Suprapubic skin (tissue), 4 donors: Measurements from ENCODE around the gene ARCN1. TPM values are rescaled to one million over a fixed set of nuclear protein-coding genes. Genes with fewer than 3 reads are reported as not detected.
"Not testable (repeated sequence)": the region's sequence is repeated elsewhere in the genome, so short reads cannot be mapped to it uniquely, and the experiment has no call there.

Source experiments
- DNase-seq, 2 donors: peaks; one replicate each; pipeline ENCODE4 v3.0.0-alpha.2; 2019; ENCODE audit warnings: low spot score in 2 of 2
- H3K27ac ChIP-seq: fragments of 200-600 bp; sonication (generic); one replicate; pipeline ENCODE4 v1.5.1; 2019
- H3K27me3 ChIP-seq: fragments of 200-600 bp; sonication (generic); one replicate; pipeline ENCODE4 v1.5.1; 2019
- H3K36me3 ChIP-seq: fragments of 200-600 bp; sonication (generic); one replicate; pipeline ENCODE4 v1.5.1; 2019
- H3K4me1 ChIP-seq: fragments of 200-600 bp; sonication (generic); one replicate; pipeline ENCODE4 v1.5.1; 2019
- H3K4me3 ChIP-seq: fragments of 200-600 bp; sonication (generic); one replicate; pipeline ENCODE4 v1.5.1; 2019; ENCODE audit warnings: mild to moderate bottlenecking
- H3K9me3 ChIP-seq: fragments of 200-600 bp; sonication (generic); one replicate; pipeline ENCODE4 v1.5.1; 2019
- CTCF ChIP-seq, 2 donors: fragments of 200-600 bp in 1 of 2; fragments of 450-650 bp in 1 of 2; sonication (generic) in 1 of 2; IDR thresholded peaks; one replicate each; pipeline ENCODE4 v1.5.1; 2016 to 2019; ENCODE audit warnings: antibody characterized with exemption in 2 of 2, mild to moderate bottlenecking in 1 of 2, moderate library complexity in 1 of 2
- EP300 ChIP-seq: sonication (generic); formaldehyde crosslinking; IDR thresholded peaks from one replicate; pipeline ENCODE4 v1.6.1; 2017; ENCODE audit warnings: antibody characterized with exemption
- POLR2A ChIP-seq, 2 donors: fragments of 450-650 bp; IDR thresholded peaks; one replicate each; pipeline ENCODE4 v1.6.1; 2017; ENCODE audit warnings: antibody characterized with exemption in 2 of 2, mild to moderate bottlenecking in 2 of 2, moderate library complexity in 2 of 2
- POLR2AphosphoS5 ChIP-seq, 3 donors: sonication (generic); formaldehyde crosslinking; IDR thresholded peaks; one replicate each; pipeline ENCODE4 v1.6.1; 2017; ENCODE audit warnings: antibody characterized with exemption in 3 of 3
- WGBS: methylation state at CpG from one replicate; pipeline ENCODE4 v1.1.5; 2018; 5-methylcytosine and 5-hydroxymethylcytosine counted together
- total RNA-seq, 4 donors: library from RNA; depleted of rRNA; stranded (reverse); fragments of >200 nt; gene quantifications; one replicate each; pipeline ENCODE4 v1.1.0, GENCODE V29; 2016

The ARCN1 gene
- total RNA-seq, 4 donors from 2014 or later: 70.3 to 80.7 (median 77.0) TPM

GRCh38 chr11:118570787-118571186 lies 1.4 kb upstream of the ARCN1 start:
- TF ChIP-seq POLR2AphosphoS5 (IDR thresholded peaks at IDR 0.05) (no peak), CTCF (IDR thresholded peaks at IDR 0.05) (no peak), POLR2A (IDR thresholded peaks at IDR 0.05) (no peak)
- H3K4me3 ChIP-seq: no peak overlapping the region
- WGBS: 91% methylated on average over 1 of the region's 1 CpG
- no peaks in the 10 kb centered on the region for H3K27me3 ChIP-seq
- no peak overlapping the region for H3K27ac ChIP-seq
- DNase-seq: no peak
- peaks cover 37% of the 10 kb centered on the region for H3K4me1 ChIP-seq
- H3K36me3 ChIP-seq: no peaks in the 10 kb centered on the region
- H3K9me3 ChIP-seq: no peaks in the 10 kb centered on the region

- 17% methylated on average over 15 of the region's 15 CpGs for WGBS
- peak overlapping the region; percentile 98 for H3K27ac ChIP-seq
- DNase-seq, H3K36me3 ChIP-seq, H3K9me3 ChIP-seq, H3K27me3 ChIP-seq: not testable (repeated sequence)
- peaks cover 38% of the 10 kb centered on the region for H3K4me1 ChIP-seq
- H3K4me3 ChIP-seq: peak overlapping the region; percentile 97
Observed at GRCh38 chr11:118571701-118572060, 528 bp upstream of the ARCN1 start.

GRCh38 chr11:118572981-118573550 lies 857 bp downstream of the ARCN1 start:
- H3K36me3 ChIP-seq: no peaks in the 10 kb centered on the region
- no peaks in the 10 kb centered on the region for H3K9me3 ChIP-seq
- DNase-seq: no peak
- peak overlapping the region; percentile 98 for H3K27ac ChIP-seq
- H3K27me3 ChIP-seq: no peaks in the 10 kb centered on the region
- 2% methylated on average over 10 of the region's 10 CpGs for WGBS
- H3K4me1 ChIP-seq: peaks cover 48% of the 10 kb centered on the region
- TF ChIP-seq POLR2A (IDR thresholded peaks at IDR 0.05) (no peak), EP300 (no peak), POLR2AphosphoS5 (IDR thresholded peaks at IDR 0.05) (no peak), CTCF (IDR thresholded peaks at IDR 0.05) (no peak)
- H3K4me3 ChIP-seq: peak overlapping the region; percentile 97

GRCh38 chr11:118574636-118575035 lies 2.4 kb downstream of the ARCN1 start:
- peak overlapping the region; percentile 97 for H3K4me3 ChIP-seq
- 76% methylated on average over 7 of the region's 7 CpGs for WGBS
- no peak for DNase-seq

GRCh38 chr11:118577995-118578394 lies 5.8 kb downstream of the ARCN1 start:
- not testable (repeated sequence) for H3K27me3 ChIP-seq, H3K9me3 ChIP-seq, H3K27ac ChIP-seq, H3K4me3 ChIP-seq, DNase-seq
- H3K36me3 ChIP-seq: peaks cover 16% of the 10 kb centered on the region
- peaks cover 47% of the 10 kb centered on the region for H3K4me1 ChIP-seq

More at GRCh38 chr11:118574636-118575035, 2.4 kb downstream of the ARCN1 start:
- no peak for TF ChIP-seq CTCF (IDR thresholded peaks at IDR 0.05)
- no peak for TF ChIP-seq POLR2AphosphoS5 (IDR thresholded peaks at IDR 0.05)
- no peak for TF ChIP-seq POLR2A (IDR thresholded peaks at IDR 0.05)
- TF ChIP-seq EP300: no peak
- no peak overlapping the region for H3K27ac ChIP-seq
- peaks cover 48% of the 10 kb centered on the region for H3K4me1 ChIP-seq
- no peaks in the 10 kb centered on the region for H3K36me3 ChIP-seq
- H3K9me3 ChIP-seq: no peaks in the 10 kb centered on the region
- no peaks in the 10 kb centered on the region for H3K27me3 ChIP-seq

- H3K36me3 ChIP-seq: peaks cover 47% of the 10 kb centered on the region
- 73% methylated on average over 6 of the region's 6 CpGs for WGBS
- no peaks in the 10 kb centered on the region for H3K27me3 ChIP-seq
- no peak for TF ChIP-seq POLR2A (IDR thresholded peaks at IDR 0.05)
- TF ChIP-seq POLR2AphosphoS5 (IDR thresholded peaks at IDR 0.05): no peak
- no peak for TF ChIP-seq CTCF (IDR thresholded peaks at IDR 0.05)
- no peak for TF ChIP-seq EP300
- peaks cover 17% of the 10 kb centered on the region for H3K4me1 ChIP-seq
- H3K27ac ChIP-seq: no peak overlapping the region
- H3K9me3 ChIP-seq: no peaks in the 10 kb centered on the region
- no peak overlapping the region for H3K4me3 ChIP-seq
- DNase-seq: no peak
Observed at GRCh38 chr11:118581057-118581456, 8.8 kb downstream of the ARCN1 start.
